ENCODE results near the gene IQCM.

IQCM gene, protein sequence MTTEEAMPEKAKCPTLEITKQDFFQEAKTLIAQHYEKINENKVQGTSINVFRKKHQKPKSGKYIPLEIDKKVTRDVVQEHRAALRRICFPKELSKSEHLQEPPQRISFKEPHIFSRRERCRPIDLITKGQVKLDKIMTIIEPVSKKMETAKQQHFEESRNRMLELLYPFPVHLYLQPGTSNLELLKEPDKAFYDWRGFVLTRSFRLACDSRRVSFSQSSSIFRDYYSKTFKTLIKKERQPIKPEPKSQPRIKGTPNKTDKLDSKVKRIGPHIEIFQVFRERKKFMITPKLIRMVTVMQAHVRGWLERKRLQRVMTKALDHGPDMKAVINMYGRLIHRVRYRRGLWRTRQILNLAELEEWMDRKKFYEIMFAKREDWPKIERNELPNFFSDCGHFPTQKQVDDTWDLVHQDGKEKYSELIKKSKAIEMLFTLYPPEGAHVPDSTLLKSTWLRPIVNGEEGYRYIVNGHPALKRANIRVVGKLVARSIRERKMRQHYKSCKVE

DNA sequence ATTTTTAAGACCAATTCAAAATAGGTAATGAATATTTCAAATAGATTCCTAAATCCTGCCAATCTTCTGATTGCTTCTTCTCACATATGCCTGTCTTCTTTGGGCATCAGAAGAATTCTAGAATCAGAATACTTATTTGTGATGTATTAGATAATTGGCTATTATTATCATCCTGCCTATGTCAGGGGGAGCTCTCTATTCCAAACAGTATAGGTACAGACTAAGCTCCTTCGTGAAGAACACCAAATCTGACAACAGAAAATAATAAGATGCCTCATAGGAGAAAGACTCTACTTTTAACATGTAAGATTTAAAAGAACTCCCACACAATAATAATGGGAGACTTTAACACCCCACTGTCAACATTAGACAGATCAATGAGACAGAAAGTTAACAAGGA lies at the start of gene IQCM:
Gene IQCM, minus strand, starts transcription at position 101 of the 400 bp plus-strand sequence. CDS start 73,152 bp downstream, outside the sequence.
- H3K4me3 ChIP-seq (ENCODE audit: low read length in 2 of 2), result no peak within 1 kb of the TSS
- no peak within 1 kb of the TSS for H3K9ac ChIP-seq (ENCODE audit: low read length in 2 of 2)
- H3K4me1 ChIP-seq (ENCODE audit: control insufficient read depth, insufficient read depth, low read length), result no peaks in the 10 kb centered on the region
- no peaks in the 10 kb centered on the region for H3K27me3 ChIP-seq (ENCODE audit: control insufficient read depth in 1 of 2, insufficient read depth in 2 of 2, low read length in 2 of 2)
- H3K36me3 ChIP-seq (ENCODE audit: control insufficient read depth in 2 of 2, insufficient read depth in 2 of 2, low read length in 2 of 2), result no peaks in the 10 kb centered on the region
- H3K27ac ChIP-seq (ENCODE audit: low read length), result no peak within 1 kb of the TSS
- H3K9me3 ChIP-seq (ENCODE audit: control insufficient read depth in 2 of 2, low read length in 2 of 2), result no peaks in the 10 kb centered on the region

DNA sequence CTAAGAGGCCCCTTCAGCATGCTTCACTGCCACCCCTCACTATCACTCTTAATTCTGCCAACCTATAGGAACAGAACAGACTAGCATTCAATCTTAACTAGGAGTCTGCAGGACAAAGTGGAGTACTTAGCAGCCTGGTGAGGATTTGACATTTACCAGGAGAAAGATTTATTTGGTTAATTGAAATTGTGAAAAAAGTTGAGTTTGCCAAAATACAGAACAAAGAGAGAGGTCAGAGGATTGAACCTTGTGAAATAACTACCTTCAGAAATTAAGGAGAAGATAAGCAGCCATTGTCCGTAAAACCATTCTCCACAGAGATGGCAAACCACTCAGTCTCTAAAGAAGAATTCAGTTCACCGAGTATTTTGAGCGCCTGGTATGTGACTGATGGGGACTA lies 41.8 kb upstream of the IQCM start:
- Histone ChIP-seq H3K27ac (ENCODE audit: low read length) (no peak overlapping the region), H3K27me3 (ENCODE audit: control insufficient read depth in 1 of 2, insufficient read depth in 2 of 2, low read length in 2 of 2) (no peaks in the 10 kb centered on the region), H3K4me3 (ENCODE audit: low read length in 2 of 2) (no peak overlapping the region), H3K9ac (ENCODE audit: low read length in 2 of 2) (no peak overlapping the region), H3K36me3 (ENCODE audit: control insufficient read depth in 2 of 2, insufficient read depth in 2 of 2, low read length in 2 of 2) (no peaks in the 10 kb centered on the region), H3K9me3 (ENCODE audit: control insufficient read depth in 2 of 2, low read length in 2 of 2) (no peaks in the 10 kb centered on the region), H3K4me1 (ENCODE audit: control insufficient read depth, insufficient read depth, low read length) (no peaks in the 10 kb centered on the region)

DNA sequence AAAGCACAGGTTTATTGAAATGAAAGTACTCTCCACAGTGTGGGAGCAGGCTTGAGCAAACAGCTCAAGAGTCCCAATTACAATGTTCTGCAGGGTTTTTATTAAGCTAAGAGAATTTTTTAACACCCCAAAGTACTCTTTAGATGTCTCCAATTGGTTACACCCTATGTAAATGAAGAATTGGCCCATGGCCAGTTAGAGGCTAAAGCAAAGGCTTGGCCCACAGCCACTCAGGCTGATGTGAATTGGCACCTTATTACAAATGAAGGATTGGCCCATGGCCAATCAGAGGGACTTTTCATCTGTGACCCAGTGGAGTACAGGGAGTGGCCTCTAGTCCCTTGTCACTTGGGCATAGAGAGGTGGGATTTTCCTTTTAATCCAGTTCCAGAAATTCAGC lies 30.1 kb upstream of the IQCM start:
- no peak overlapping the region for H3K4me3 ChIP-seq (ENCODE audit: low read length in 2 of 2)
- H3K36me3 ChIP-seq (ENCODE audit: control insufficient read depth in 2 of 2, insufficient read depth in 2 of 2, low read length in 2 of 2), result no peaks in the 10 kb centered on the region
- H3K4me1 ChIP-seq (ENCODE audit: control insufficient read depth, insufficient read depth, low read length), result no peaks in the 10 kb centered on the region
- H3K9me3 ChIP-seq (ENCODE audit: control insufficient read depth in 2 of 2, low read length in 2 of 2), result no peaks in the 10 kb centered on the region
- H3K27me3 ChIP-seq (ENCODE audit: control insufficient read depth in 1 of 2, insufficient read depth in 2 of 2, low read length in 2 of 2), result no peaks in the 10 kb centered on the region
- H3K9ac ChIP-seq (ENCODE audit: low read length in 2 of 2), result no peak overlapping the region
- no peak overlapping the region for H3K27ac ChIP-seq (ENCODE audit: low read length)

DNA sequence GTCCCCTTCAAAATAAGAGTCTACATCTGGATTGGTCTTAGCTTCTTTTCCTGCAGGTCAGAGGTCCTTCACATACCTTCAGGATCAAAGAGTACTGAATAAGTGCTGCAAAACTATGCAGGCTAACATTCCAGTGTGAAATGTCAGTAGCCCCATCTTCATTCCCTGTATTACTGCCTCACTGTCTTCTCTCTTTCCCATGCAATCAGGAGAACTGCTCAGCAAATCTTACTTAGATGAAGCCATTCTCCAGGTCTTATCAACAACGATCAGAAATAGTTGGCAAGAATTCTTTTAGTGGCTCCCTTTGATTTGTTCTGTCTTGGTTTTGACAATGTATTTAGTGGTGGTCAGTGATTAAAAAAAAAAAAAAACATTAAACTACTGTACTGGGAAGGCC lies 26.0 kb upstream of the IQCM start:
- Histone ChIP-seq H3K36me3 (ENCODE audit: control insufficient read depth in 2 of 2, insufficient read depth in 2 of 2, low read length in 2 of 2) (no peaks in the 10 kb centered on the region), H3K4me3 (ENCODE audit: low read length in 2 of 2) (no peak overlapping the region)

DNA sequence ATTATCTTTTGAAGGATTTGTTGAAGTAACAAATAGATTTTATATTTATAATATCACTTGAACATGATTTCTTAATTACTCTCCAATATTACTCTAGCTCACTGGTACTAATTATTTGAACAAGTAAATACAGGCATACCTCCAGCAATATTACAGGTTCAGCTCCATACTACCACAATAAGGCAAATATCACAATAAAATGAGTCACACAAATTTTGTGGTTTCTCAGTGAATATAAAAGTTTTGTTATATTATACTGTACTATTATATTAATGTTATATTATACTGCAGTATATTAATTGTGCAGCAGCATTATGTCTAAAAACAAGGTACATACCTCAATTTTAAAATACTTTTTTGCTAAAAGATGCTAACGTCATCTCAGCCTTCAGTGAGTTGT lies 22.4 kb upstream of the IQCM start:
- Histone ChIP-seq H3K9me3 (ENCODE audit: control insufficient read depth in 2 of 2, low read length in 2 of 2) (no peaks in the 10 kb centered on the region), H3K27ac (ENCODE audit: low read length) (no peak overlapping the region), H3K36me3 (ENCODE audit: control insufficient read depth in 2 of 2, insufficient read depth in 2 of 2, low read length in 2 of 2) (no peaks in the 10 kb centered on the region), H3K4me3 (ENCODE audit: low read length in 2 of 2) (no peak overlapping the region), H3K9ac (ENCODE audit: low read length in 2 of 2) (no peak overlapping the region), H3K27me3 (ENCODE audit: control insufficient read depth in 1 of 2, insufficient read depth in 2 of 2, low read length in 2 of 2) (no peaks in the 10 kb centered on the region), H3K4me1 (ENCODE audit: control insufficient read depth, insufficient read depth, low read length) (no peaks in the 10 kb centered on the region)

More for the DNA sequence above, 26.0 kb upstream of the IQCM start:
- H3K4me1 ChIP-seq (ENCODE audit: control insufficient read depth, insufficient read depth, low read length), result no peaks in the 10 kb centered on the region
- no peak overlapping the region for H3K9ac ChIP-seq (ENCODE audit: low read length in 2 of 2)
- H3K27me3 ChIP-seq (ENCODE audit: control insufficient read depth in 1 of 2, insufficient read depth in 2 of 2, low read length in 2 of 2), result no peaks in the 10 kb centered on the region
- H3K9me3 ChIP-seq (ENCODE audit: control insufficient read depth in 2 of 2, low read length in 2 of 2), result no peaks in the 10 kb centered on the region
- H3K27ac ChIP-seq (ENCODE audit: low read length), result no peak overlapping the region

DNA sequence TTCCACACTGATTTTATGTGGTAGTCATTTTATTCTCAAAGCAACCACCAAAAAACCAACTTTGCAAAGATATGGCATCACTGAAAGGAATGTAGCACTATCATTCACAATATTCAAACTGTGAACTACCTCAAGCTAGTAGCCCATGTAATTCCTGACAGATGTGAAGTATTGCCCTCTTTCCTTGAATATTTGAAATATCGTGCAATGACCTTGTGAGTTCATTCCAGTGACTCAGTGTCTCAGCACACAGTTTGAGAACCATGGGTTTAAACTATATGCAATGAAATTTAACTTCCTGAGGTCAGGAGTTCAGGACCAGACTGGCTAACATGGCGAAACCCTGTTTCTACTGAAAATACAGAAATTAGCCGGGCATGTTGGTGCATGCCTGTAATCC lies 20.9 kb upstream of the IQCM start:
- no peak overlapping the region for H3K27ac ChIP-seq (ENCODE audit: low read length)
- no peaks in the 10 kb centered on the region for H3K27me3 ChIP-seq (ENCODE audit: control insufficient read depth in 1 of 2, insufficient read depth in 2 of 2, low read length in 2 of 2)
- H3K36me3 ChIP-seq (ENCODE audit: control insufficient read depth in 2 of 2, insufficient read depth in 2 of 2, low read length in 2 of 2), result no peaks in the 10 kb centered on the region
- no peak overlapping the region for H3K4me3 ChIP-seq (ENCODE audit: low read length in 2 of 2)
- no peak overlapping the region for H3K9ac ChIP-seq (ENCODE audit: low read length in 2 of 2)
- no peaks in the 10 kb centered on the region for H3K9me3 ChIP-seq (ENCODE audit: control insufficient read depth in 2 of 2, low read length in 2 of 2)
- no peaks in the 10 kb centered on the region for H3K4me1 ChIP-seq (ENCODE audit: control insufficient read depth, insufficient read depth, low read length)

DNA sequence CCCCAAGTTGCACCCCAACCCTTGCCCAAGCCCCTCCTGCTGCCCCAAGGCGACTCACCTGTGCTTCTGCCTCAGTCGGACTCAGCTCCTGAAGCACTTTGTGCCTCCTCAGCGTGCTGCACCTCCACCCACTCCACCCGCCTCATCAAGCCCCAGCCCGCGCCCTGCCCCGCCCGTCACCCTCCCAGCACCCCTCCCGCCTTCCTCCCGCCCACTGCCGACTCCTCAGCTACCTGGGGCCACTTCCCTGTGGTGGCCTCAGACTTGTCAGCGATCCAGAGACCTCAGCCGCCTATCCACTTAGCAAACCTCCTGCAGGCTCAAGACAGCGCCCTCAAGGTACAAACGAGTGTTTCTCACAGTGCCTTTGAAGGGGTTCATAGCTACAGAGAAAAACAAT lies 19.6 kb upstream of the IQCM start:
- H3K4me1 ChIP-seq (ENCODE audit: control insufficient read depth, insufficient read depth, low read length), result no peaks in the 10 kb centered on the region
- no peaks in the 10 kb centered on the region for H3K27me3 ChIP-seq (ENCODE audit: control insufficient read depth in 1 of 2, insufficient read depth in 2 of 2, low read length in 2 of 2)
- no peak overlapping the region for H3K4me3 ChIP-seq (ENCODE audit: low read length in 2 of 2)
- no peak overlapping the region for H3K9ac ChIP-seq (ENCODE audit: low read length in 2 of 2)
- H3K27ac ChIP-seq (ENCODE audit: low read length), result no peak overlapping the region
- H3K36me3 ChIP-seq (ENCODE audit: control insufficient read depth in 2 of 2, insufficient read depth in 2 of 2, low read length in 2 of 2), result no peaks in the 10 kb centered on the region
- H3K9me3 ChIP-seq (ENCODE audit: control insufficient read depth in 2 of 2, low read length in 2 of 2), result no peaks in the 10 kb centered on the region

DNA sequence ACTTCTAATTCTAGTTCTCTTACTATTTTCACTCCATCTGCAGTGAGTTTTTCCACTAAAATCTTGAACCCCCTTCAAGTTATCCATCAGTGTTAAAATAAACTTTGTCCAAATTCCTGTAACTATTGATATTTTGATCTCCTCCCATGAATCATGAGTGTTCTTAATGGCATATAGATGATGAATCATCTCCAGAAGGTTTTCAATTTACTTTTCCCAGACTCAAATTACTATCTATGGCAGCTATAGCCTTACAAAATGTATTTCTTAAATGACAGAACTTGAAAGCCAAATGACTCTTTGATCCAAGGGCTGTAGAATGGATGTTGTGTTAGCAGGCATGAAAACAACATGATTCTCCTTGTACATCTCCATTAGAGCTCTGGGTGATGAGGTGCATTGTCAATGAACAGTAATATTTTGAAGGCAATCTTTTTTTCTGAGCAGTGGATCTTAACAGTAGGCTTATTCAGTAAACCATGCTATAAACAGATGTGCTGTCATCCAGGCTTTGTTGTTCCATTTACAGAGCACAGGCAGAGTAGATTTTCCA lies 16.1 kb upstream of the IQCM start:
- no peak overlapping the region for H3K4me3 ChIP-seq (ENCODE audit: low read length in 2 of 2)
- no peaks in the 10 kb centered on the region for H3K27me3 ChIP-seq (ENCODE audit: control insufficient read depth in 1 of 2, insufficient read depth in 2 of 2, low read length in 2 of 2)
- H3K4me1 ChIP-seq (ENCODE audit: control insufficient read depth, insufficient read depth, low read length), result no peaks in the 10 kb centered on the region
- H3K9me3 ChIP-seq (ENCODE audit: control insufficient read depth in 2 of 2, low read length in 2 of 2), result no peaks in the 10 kb centered on the region
- no peak overlapping the region for H3K27ac ChIP-seq (ENCODE audit: low read length)
- H3K36me3 ChIP-seq (ENCODE audit: control insufficient read depth in 2 of 2, insufficient read depth in 2 of 2, low read length in 2 of 2), result no peaks in the 10 kb centered on the region
- H3K9ac ChIP-seq (ENCODE audit: low read length in 2 of 2), result no peak overlapping the region

DNA sequence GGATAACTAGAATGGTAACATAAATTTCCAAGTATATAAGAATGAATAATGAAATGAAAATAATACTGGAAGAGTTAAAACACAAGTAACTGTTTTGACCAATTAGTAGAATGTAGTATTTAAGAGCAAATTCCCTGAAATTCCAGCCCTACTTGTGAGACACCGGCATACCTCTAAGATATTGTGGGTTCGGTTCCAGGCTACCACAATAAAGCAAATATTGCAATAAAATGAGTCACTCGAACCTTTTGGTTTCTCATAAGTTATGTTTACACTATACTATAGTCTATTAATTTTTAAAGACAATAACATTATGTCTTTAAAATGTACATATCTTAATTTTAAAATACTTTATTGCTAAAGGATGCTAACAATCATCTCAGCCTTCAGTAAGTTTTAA lies 15.2 kb upstream of the IQCM start:
- H3K4me3 ChIP-seq (ENCODE audit: low read length in 2 of 2), result no peak overlapping the region
- H3K27ac ChIP-seq (ENCODE audit: low read length), result no peak overlapping the region
- no peaks in the 10 kb centered on the region for H3K36me3 ChIP-seq (ENCODE audit: control insufficient read depth in 2 of 2, insufficient read depth in 2 of 2, low read length in 2 of 2)

DNA sequence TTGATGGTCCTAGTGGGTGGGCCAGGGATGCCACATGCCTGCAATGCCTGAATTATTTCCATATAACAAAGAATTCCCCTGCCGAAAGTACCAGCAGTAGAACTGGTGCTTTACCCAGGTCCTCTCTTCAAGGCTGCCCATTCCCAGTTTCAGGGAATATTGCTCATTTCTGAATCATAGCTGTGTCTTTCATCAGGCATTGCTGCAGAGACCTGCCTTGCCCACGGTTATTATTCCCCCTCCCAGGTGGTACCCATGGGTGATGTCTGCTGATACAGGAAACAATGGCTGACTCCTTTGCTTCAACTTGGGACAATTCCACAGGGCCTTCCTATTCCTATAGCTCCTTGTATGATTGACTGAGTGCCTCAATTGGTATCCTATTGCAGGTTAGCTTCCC lies 9.7 kb upstream of the IQCM start:
- Histone ChIP-seq H3K4me1 (ENCODE audit: control insufficient read depth, insufficient read depth, low read length) (no peaks in the 10 kb centered on the region), H3K27me3 (ENCODE audit: control insufficient read depth in 1 of 2, insufficient read depth in 2 of 2, low read length in 2 of 2) (no peaks in the 10 kb centered on the region), H3K4me3 (ENCODE audit: low read length in 2 of 2) (no peak overlapping the region), H3K9me3 (ENCODE audit: control insufficient read depth in 2 of 2, low read length in 2 of 2) (no peaks in the 10 kb centered on the region), H3K9ac (ENCODE audit: low read length in 2 of 2) (no peak overlapping the region), H3K36me3 (ENCODE audit: control insufficient read depth in 2 of 2, insufficient read depth in 2 of 2, low read length in 2 of 2) (no peaks in the 10 kb centered on the region), H3K27ac (ENCODE audit: low read length) (no peak overlapping the region)

More for the DNA sequence above, 15.2 kb upstream of the IQCM start:
- Histone ChIP-seq H3K9me3 (ENCODE audit: control insufficient read depth in 2 of 2, low read length in 2 of 2) (no peaks in the 10 kb centered on the region), H3K4me1 (ENCODE audit: control insufficient read depth, insufficient read depth, low read length) (no peaks in the 10 kb centered on the region), H3K9ac (ENCODE audit: low read length in 2 of 2) (no peak overlapping the region), H3K27me3 (ENCODE audit: control insufficient read depth in 1 of 2, insufficient read depth in 2 of 2, low read length in 2 of 2) (no peaks in the 10 kb centered on the region)

DNA sequence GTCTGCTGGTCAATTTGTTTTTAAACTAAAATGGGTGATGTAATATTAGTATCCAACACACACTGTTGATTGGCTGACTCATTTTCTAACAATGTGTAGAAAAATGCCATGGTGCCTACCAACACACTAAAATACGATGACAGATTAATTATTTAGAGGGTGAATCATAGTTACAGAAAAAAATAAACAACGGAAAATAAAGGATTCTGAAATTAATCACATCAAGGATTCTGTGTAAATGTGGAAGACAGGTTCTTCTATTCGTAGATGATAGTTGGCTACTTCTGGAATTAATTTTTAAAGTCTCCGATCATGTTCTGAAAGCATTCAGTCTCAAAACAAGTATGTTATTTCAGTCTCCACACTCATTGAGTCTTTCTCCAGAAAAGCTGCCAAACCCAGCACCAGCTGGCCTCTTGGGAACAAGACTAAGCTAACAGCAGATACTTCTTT lies 8.2 kb upstream of the IQCM start:
- no peak overlapping the region for H3K27ac ChIP-seq (ENCODE audit: low read length)
- H3K9me3 ChIP-seq (ENCODE audit: control insufficient read depth in 2 of 2, low read length in 2 of 2), result no peaks in the 10 kb centered on the region
- no peaks in the 10 kb centered on the region for H3K36me3 ChIP-seq (ENCODE audit: control insufficient read depth in 2 of 2, insufficient read depth in 2 of 2, low read length in 2 of 2)
- H3K9ac ChIP-seq (ENCODE audit: low read length in 2 of 2), result no peak overlapping the region
- H3K27me3 ChIP-seq (ENCODE audit: control insufficient read depth in 1 of 2, insufficient read depth in 2 of 2, low read length in 2 of 2), result no peaks in the 10 kb centered on the region
- H3K4me1 ChIP-seq (ENCODE audit: control insufficient read depth, insufficient read depth, low read length), result no peaks in the 10 kb centered on the region
- H3K4me3 ChIP-seq (ENCODE audit: low read length in 2 of 2), result no peak overlapping the region
